GM23338 (cell line): ENCODE measurements around the gene DNMT1.

Source experiments
- ETS1 ChIP-seq: IDR thresholded peaks from 2 replicates; pipeline ENCODE4 v1.6.1; 2016; ENCODE audit warnings: antibody characterized with exemption
- POLR2AphosphoS5 ChIP-seq: IDR thresholded peaks from 2 replicates; pipeline ENCODE4 v1.6.1; 2016; ENCODE audit warnings: antibody characterized with exemption, low read depth

DNA sequence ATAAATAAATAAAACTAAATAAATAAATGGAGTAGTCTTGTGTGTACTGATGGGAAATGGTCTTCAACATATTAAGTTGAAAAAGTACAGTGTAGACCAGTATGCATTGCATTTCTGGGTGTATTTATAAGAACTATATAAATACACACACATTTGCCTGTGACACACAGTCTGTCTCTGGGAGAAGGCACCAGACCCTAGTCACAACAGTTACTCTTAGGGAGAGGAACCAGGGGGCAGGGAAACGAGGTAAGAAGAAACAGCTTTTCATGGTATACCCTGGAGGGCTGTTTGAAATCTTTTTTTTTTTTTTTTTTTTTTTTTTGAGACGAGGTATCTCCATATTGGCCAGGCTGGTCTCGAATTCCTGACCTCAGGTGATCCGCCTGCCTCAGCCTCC is 39.2 kb upstream of the DNMT1 start:
- TF ChIP-seq POLR2AphosphoS5 (no peak), ETS1 (no peak)
